ENCODE data around the gene RPRD2.

The RPRD2 gene

GRCh38 chr1:150472601-150473200, 108.8 kb downstream of the RPRD2 start:
- DNase-seq (ENCODE audit: low read depth in 2 of 2): no peak

- DNase-seq (ENCODE audit: low read depth in 2 of 2): no peak
Measured at GRCh38 chr1:150473659-150474058, 109.7 kb downstream of the RPRD2 start.

- DNase-seq (ENCODE audit: low read depth in 2 of 2): no peak
Measured at GRCh38 chr1:150474869-150475268, 110.9 kb downstream of the RPRD2 start.

GRCh38 chr1:150476754-150477153, 112.8 kb downstream of the RPRD2 start:
- no peak for DNase-seq (ENCODE audit: low read depth in 2 of 2)

GRCh38 chr1:150477320-150477719, 113.4 kb downstream of the RPRD2 start:
- DNase-seq (ENCODE audit: low read depth in 2 of 2): no peak

GRCh38 chr1:150477733-150478132, 113.8 kb downstream of the RPRD2 start:
- no peak for DNase-seq (ENCODE audit: low read depth in 2 of 2)

GRCh38 chr1:150479370-150479769, 115.4 kb downstream of the RPRD2 start:
- no peak for DNase-seq (ENCODE audit: low read depth in 2 of 2)

- DNase-seq (ENCODE audit: low read depth in 2 of 2): no peak
Measured at GRCh38 chr1:150479927-150480352, 116.0 kb downstream of the RPRD2 start.

GRCh38 chr1:150484431-150484830, 120.5 kb downstream of the RPRD2 start:
- DNase-seq (ENCODE audit: low read depth in 2 of 2): no peak

- no peak for DNase-seq (ENCODE audit: low read depth in 2 of 2)
Measured at GRCh38 chr1:150484861-150485260, 120.9 kb downstream of the RPRD2 start.

- peak; percentile 82 to 92 for DNase-seq (ENCODE audit: low read depth in 2 of 2)
Measured at GRCh38 chr1:150486966-150487762, 123.2 kb downstream of the RPRD2 start, which contains the start of gene TARS2. TSS of gene TARS2 (plus strand) at chr1:150487419. CDS start at chr1:150487451, 32 bp downstream.

GRCh38 chr1:150487763-150488115, 123.8 kb downstream of the RPRD2 start:
- DNase-seq (ENCODE audit: low read depth in 2 of 2): no peak

- DNase-seq (ENCODE audit: low read depth in 2 of 2): no peak
Measured at GRCh38 chr1:150493175-150493574, 129.2 kb downstream of the RPRD2 start.

GRCh38 chr1:150498342-150498741, 134.4 kb downstream of the RPRD2 start:
- DNase-seq (ENCODE audit: low read depth in 2 of 2): no peak

GRCh38 chr1:150505431-150505830, 141.5 kb downstream of the RPRD2 start:
- DNase-seq (ENCODE audit: low read depth in 2 of 2): no peak

GRCh38 chr1:150507912-150508864, 144.2 kb downstream of the RPRD2 start, which contains the start of gene ECM1:
TSS of gene ECM1 (plus strand) at chr1:150508109. CDS start at chr1:150508210, 101 bp downstream.
- DNase-seq (ENCODE audit: low read depth in 2 of 2): no peak

- DNase-seq (ENCODE audit: low read depth in 2 of 2): no peak
Measured at GRCh38 chr1:150508982-150509381, 145.0 kb downstream of the RPRD2 start.

- no peak for DNase-seq (ENCODE audit: low read depth in 2 of 2)
Measured at GRCh38 chr1:150511551-150511950, 147.6 kb downstream of the RPRD2 start.

- no peak for DNase-seq (ENCODE audit: low read depth in 2 of 2)
Measured at GRCh38 chr1:150511985-150512660, 148.2 kb downstream of the RPRD2 start.

GRCh38 chr1:150512846-150513245, 148.9 kb downstream of the RPRD2 start:
- DNase-seq (ENCODE audit: low read depth in 2 of 2): no peak

- no peak for DNase-seq (ENCODE audit: low read depth in 2 of 2)
Measured at GRCh38 chr1:150513351-150513791, 149.4 kb downstream of the RPRD2 start.

All from stimulated activated CD8-positive, alpha-beta memory T cell treated with anti-CD3 and anti-CD28 coated beads, Interleukin-15, amount 100 ng/mL, for 4 hours (primary cell).